ENCODE measurements around the gene ATP6V0C. TPM values are rescaled to one million over a fixed set of nuclear protein-coding genes. Genes with fewer than 3 reads are reported as not detected.

The ATP6V0C gene
- total RNA-seq, 2 experiments from 2014 or later, result 112 to 125 TPM

DNA sequence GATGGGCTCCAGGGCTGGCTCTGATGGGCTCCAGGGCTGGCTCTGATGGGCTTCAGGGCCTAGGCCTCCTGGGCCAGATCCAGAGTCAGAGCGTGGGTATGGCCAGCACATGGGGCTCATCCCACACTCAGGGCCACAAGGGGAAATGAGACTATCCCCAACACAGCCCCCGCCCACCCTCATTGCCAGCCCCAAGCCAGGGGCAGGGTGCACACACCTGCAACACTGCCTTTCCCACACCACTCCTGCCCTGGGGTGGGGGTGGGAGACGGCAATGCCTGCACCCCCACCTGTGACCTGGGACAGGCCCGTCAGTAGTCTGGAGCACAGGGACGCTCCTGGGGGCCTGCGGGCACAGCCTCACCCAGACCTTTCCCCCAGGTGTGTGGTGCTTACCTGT is 14.3 kb upstream of the ATP6V0C start:
- ChIA-PET CTCF (interaction anchor here (2.5 kb wide), 1 partner anchor 69 kb away, joined by 11 read pairs; the partner anchor contains the start of gene CCNF), POLR2A (no interaction called here)
- Mint-ChIP-seq H3K27me3 (no peaks in the 10 kb centered on the region), H3K4me1 (no peaks in the 10 kb centered on the region), H3K27ac (no peak overlapping the region), H3K36me3 (ENCODE audit: low read depth) (peaks cover 2% of the 10 kb centered on the region), H3K9me3 (no peaks in the 10 kb centered on the region), H3K4me3 (no peak overlapping the region)
- DNase-seq, result no peak

DNA sequence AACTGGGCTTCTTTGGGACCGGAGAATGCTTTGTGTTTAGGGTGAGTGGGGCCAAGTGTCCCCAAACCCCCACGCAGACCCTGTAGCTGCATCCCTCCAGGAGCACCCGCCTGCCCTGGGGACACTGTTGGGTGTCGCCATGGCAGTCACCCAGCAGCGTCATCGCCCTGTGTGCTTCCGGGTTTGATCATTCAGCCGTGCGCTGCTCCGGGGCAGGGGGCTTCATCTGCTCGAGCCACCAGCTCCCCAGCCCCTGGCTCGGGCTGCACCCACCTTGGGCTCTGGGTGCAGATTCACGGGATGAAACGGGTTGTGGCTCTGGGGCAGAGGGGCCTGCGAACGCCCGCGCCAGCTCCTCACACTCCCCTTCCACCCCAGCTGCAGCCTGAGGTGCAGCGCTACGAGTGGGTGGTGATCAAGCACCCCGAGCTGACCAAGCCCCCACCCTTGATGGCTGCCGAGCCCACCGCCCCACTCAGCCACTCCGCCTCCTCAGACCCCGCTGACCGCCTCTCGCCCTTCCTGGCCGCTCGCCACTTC is 13.8 kb upstream of the ATP6V0C start:
- no peaks in the 10 kb centered on the region for H3K9me3 Mint-ChIP-seq
- peaks cover 2% of the 10 kb centered on the region for H3K36me3 Mint-ChIP-seq (ENCODE audit: low read depth)
- no peak for DNase-seq
- ChIA-PET POLR2A (no interaction called here), CTCF (interaction anchor here (0.6 to 2.5 kb wide), 3 partner anchors 12 to 359 kb away, joined by 3 to 11 read pairs (median 3); partner anchors contain the start of gene CCNF)
- H3K4me3 Mint-ChIP-seq, result no peak overlapping the region
- no peaks in the 10 kb centered on the region for H3K4me1 Mint-ChIP-seq
- H3K27me3 Mint-ChIP-seq, result no peaks in the 10 kb centered on the region
- no peak overlapping the region for H3K27ac Mint-ChIP-seq

DNA sequence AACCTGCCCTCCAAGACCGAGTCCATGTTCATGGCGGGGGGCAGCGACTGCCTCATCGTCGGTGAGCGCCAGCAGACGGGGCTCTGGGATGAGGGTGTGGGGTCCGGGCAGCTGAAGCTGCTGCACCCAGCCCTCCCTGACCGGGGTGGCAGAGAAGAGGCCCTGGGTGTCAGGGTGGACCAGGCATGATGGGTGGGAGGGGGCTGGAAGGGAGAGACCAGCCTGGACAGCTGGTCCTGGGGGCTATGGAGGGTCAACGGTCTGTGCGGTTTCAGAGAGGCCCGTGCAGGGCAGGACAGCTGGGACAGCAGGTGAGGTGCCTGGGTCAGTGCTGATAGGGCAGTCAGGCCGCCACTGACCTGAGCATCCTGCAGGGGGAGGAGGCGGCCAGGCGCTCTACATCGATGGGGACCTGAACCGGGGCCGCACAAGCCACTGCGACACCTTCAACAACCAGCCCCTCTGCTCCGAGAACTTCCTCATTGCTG is 13.3 kb upstream of the ATP6V0C start:
- DNase-seq, result no peak
- H3K4me3 Mint-ChIP-seq, result no peak overlapping the region
- no peak overlapping the region for H3K27ac Mint-ChIP-seq
- peaks cover 2% of the 10 kb centered on the region for H3K36me3 Mint-ChIP-seq (ENCODE audit: low read depth)
- no peaks in the 10 kb centered on the region for H3K9me3 Mint-ChIP-seq
- ChIA-PET POLR2A (interaction anchor here (1.3 to 1.9 kb wide), 4 partner anchors 13 to 70 kb away, joined by 3 to 8 read pairs (median 6); partner anchors contain the start of genes AMDHD2 and TEDC2), CTCF (interaction anchor here (0.6 to 2.5 kb wide), 11 partner anchors 9 to 360 kb away, joined by 3 to 12 read pairs (median 4); partner anchors contain the start of genes CCNF, ECI1, TBC1D24 and TEDC2)
- H3K27me3 Mint-ChIP-seq, result no peaks in the 10 kb centered on the region
- H3K4me1 Mint-ChIP-seq, result no peaks in the 10 kb centered on the region

DNA sequence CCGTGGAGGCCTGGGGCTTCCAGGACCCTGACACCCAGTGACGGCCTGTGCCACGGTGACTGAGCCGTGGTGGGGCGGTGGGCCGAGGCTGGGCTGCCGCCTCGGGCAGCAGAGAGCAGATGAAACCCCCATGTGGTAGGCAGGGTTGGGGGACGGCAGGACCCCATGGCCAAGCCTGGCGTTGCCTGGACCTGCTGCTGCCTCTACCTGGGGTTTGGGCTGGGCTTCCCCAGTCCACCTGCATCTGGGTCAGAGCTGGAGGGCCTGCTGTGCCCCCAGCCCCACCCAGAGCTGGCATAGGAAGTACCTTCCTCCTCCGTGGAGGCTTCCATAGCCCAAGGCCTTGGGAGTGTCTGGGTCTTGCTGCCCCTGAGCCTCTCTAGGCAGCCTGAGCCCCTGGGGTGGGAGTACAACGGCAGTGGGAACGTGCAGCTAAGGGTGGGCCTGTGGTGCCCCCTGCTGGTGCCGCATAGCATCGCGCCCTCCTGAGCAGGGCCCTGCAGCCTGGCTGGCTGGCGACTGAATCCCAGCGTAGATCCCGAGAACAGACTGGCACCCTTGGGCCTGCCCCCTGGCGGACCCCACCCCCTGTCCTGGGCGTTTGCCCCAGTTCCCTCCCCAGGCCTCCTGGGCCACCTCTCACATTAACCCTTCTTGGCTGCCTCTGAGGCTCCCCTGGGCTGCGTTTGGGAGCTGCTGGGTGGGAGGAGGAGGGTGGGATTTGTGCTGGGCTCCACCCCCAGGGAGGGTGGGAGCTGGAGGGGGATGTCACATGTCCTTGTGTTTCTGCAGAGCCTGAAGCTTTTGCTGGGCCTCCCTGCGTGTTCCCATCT is 12.6 kb upstream of the ATP6V0C start:
- ChIA-PET CTCF (interaction anchor here (0.6 to 2.5 kb wide), 15 partner anchors 9 to 478 kb away, joined by 3 to 12 read pairs (median 3); partner anchors contain the start of genes AMDHD2, CCNF, ECI1 and MLST8), POLR2A (interaction anchor here (0.8 to 1.9 kb wide), 5 partner anchors 12 to 71 kb away, joined by 3 to 8 read pairs (median 5); partner anchors contain the start of genes AMDHD2 and TEDC2)
- DNase-seq, result peak; percentile 82
- Mint-ChIP-seq H3K4me1 (no peaks in the 10 kb centered on the region), H3K36me3 (ENCODE audit: low read depth) (peaks cover 2% of the 10 kb centered on the region), H3K9me3 (no peaks in the 10 kb centered on the region), H3K4me3 (no peak overlapping the region), H3K27ac (no peak overlapping the region), H3K27me3 (no peaks in the 10 kb centered on the region)

DNA sequence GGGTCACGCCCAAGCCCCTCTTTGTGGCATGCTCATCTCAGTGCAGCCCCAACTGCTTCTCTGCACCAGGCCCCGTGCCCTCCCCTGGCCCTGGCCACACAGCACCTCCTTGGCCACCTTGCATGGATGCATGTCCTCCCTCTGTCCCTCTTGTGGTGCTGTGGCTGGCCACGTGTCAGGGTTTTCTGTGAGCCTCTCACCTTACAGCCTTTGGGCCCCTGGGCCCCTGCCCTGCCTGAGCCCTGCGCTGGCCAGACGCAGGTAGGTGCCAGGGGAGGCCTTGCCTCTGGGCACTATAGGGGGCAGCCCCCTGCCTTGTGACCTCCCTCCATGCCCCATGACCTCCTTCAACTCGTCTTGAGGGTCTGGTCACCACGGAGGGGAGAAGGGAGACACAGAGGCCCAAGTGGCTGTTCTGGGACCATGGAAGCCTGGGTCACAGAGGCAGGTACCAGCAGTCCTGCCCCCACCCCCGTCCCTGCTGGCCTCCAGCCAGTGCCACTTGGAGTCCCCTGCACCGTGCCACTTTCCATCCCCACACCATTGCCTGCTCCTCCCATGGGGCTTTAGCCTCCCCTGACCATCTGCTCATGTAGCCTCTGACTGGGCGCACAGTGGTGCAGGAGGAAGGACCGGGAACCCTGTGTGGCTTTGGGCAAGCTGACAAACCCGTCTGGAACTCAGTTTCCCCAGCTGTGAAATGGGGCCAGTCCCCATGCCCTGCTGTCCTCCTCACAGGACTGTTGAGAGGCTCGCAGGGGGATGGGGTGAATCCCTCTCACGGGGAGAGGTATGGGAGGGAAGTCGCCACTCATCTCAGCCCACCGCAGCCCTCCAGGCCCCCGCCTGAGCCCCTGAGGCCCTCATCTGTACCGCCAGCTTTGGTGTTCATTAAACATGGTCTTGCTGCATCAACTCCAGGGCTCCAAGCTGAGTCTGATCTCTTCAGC is 11.5 kb upstream of the ATP6V0C start:
- Mint-ChIP-seq H3K9me3 (no peaks in the 10 kb centered on the region), H3K27ac (no peak overlapping the region), H3K36me3 (ENCODE audit: low read depth) (peaks cover 2% of the 10 kb centered on the region), H3K27me3 (no peaks in the 10 kb centered on the region), H3K4me1 (no peaks in the 10 kb centered on the region), H3K4me3 (no peak overlapping the region)
- CTCF ChIA-PET, result interaction anchor here (0.7 to 2.5 kb wide), 12 partner anchors 8 to 308 kb away, joined by 3 to 12 read pairs (median 4); partner anchors contain the start of genes AMDHD2, CCNF, MLST8 and TBC1D24
- no peak for DNase-seq
- POLR2A ChIA-PET, result interaction anchor here (0.8 to 1.9 kb wide), 5 partner anchors 11 to 72 kb away, joined by 3 to 8 read pairs (median 5); partner anchors contain the start of genes AMDHD2 and TEDC2

DNA sequence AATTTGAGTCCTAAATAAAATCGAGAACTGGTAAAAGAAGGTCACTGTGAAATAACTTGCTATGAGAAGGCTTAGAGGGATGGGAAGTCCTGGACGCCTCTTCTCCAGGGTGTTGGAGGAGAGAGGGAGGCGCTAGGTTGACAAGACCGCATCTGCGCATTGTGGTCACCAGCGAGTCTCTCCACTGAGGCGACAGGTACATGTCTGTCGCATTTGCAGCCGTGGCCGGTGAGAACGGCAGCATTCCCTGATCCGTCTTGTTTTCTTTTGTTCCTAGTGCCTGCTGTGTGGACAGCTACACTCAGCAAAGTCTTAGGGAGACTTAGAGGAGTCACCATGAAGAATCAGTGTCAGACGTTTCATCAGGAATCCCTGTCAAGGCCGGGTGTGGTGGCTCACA is 8.1 kb upstream of the ATP6V0C start:
- Mint-ChIP-seq H3K27me3 (no peaks in the 10 kb centered on the region), H3K4me3 (no peak overlapping the region), H3K9me3 (no peaks in the 10 kb centered on the region), H3K4me1 (no peaks in the 10 kb centered on the region), H3K27ac (no peak overlapping the region), H3K36me3 (ENCODE audit: low read depth) (no peaks in the 10 kb centered on the region)
- CTCF ChIA-PET, result no interaction called here
- no peak for DNase-seq
- POLR2A ChIA-PET, result no interaction called here

DNA sequence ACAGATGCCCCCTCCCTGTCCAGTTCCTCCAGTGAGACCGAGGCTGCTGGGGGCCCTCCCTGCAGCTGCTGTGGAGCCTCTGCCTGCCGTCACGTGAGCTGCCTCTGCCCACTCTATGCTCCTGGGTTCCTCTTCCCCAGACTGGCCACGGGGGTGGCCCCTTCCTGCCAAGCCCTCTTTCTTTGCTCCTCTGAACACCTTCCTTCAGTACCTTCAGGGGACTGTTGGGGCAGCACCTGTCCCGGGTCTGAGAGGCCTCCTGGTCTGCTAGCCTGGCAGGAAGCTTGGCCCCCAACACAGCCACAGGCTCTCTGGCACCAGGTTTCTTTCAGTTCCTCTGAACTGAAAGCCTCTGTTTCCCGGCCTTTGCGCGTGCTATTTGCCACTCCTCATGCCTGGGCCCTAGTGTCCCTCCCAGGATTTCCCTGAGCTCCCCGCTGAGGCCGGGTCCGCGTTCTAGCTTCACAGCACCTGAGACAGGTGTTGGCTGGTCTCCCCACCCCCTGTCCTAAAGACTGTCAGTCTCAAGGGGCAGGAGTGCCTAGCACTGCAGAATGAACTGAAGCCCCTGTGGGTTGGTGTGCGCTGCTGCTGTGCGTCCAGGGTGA is 6.6 kb upstream of the ATP6V0C start:
- H3K4me3 Mint-ChIP-seq, result no peak overlapping the region
- no peaks in the 10 kb centered on the region for H3K9me3 Mint-ChIP-seq
- H3K4me1 Mint-ChIP-seq, result peaks cover 2% of the 10 kb centered on the region
- ChIA-PET POLR2A (interaction anchor here (1.0 kb wide), 1 partner anchor 24 kb away, joined by 3 read pairs; the partner anchor contains the start of gene CEMP1), CTCF (no interaction called here)
- no peak overlapping the region for H3K27ac Mint-ChIP-seq
- H3K36me3 Mint-ChIP-seq (ENCODE audit: low read depth), result no peaks in the 10 kb centered on the region
- DNase-seq, result no peak
- no peaks in the 10 kb centered on the region for H3K27me3 Mint-ChIP-seq

DNA sequence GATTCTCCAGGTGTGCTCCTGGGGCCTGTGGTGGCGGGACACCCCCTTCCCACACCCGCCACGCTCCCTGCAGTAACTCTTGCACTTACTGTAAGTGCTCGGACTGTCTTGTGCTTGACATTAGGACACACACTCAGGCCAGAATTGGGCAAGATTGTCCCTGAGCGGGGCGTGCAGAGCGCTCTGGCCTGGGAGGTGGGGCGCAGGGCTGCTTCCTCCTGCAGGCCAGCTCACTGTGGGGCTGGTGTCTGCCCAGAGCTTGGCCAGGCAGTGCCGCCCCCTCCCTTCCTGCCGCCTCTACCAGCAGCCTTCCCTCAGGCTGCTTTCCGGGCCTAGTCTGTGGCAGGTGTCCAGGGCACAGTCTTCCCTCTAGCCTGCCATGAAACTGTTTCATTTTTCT is 6.1 kb upstream of the ATP6V0C start:
- H3K4me3 Mint-ChIP-seq, result no peak overlapping the region
- peaks cover 6% of the 10 kb centered on the region for H3K4me1 Mint-ChIP-seq
- ChIA-PET POLR2A (interaction anchor here (1.0 kb wide), 1 partner anchor 23 kb away, joined by 3 read pairs; the partner anchor contains the start of gene CEMP1), CTCF (no interaction called here)
- no peak overlapping the region for H3K27ac Mint-ChIP-seq
- no peaks in the 10 kb centered on the region for H3K27me3 Mint-ChIP-seq
- no peaks in the 10 kb centered on the region for H3K36me3 Mint-ChIP-seq (ENCODE audit: low read depth)
- no peaks in the 10 kb centered on the region for H3K9me3 Mint-ChIP-seq
- DNase-seq, result no peak

DNA sequence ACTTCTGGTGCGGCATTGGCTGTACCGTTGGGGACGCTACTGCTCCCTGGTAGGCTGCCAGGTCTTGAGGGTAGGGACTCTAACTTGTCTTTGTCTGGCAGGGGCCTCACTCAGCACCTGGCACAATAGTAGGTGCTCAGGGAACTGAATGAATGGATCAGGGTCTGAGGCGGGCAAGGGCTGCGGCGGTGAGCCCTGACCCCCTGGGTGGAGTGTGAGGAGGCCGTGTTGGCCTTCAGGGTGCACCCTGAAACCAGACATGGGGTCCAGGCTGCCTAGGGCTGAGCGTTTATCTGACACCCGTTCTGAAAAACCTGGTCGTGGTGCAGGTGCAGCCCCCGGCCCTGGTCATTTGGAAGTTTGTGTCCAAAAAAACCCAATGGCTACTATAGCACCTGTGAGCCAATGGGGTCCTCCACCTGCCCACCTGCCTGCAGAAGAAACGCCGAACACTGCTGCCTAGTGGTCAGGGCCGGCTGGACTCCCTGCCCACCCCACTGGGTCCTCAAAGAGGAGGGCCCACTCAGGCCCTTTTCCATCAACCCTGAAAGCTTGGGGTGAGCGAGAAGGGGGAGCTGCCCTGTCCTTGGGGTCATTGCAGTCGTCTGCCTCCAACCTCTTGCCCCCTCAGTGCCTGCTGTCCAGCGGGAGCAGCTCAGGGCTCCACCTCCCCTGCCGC is 4.9 kb upstream of the ATP6V0C start:
- H3K27me3 Mint-ChIP-seq, result no peaks in the 10 kb centered on the region
- no peak overlapping the region for H3K27ac Mint-ChIP-seq
- DNase-seq, result no peak
- no peaks in the 10 kb centered on the region for H3K9me3 Mint-ChIP-seq
- no peak overlapping the region for H3K4me3 Mint-ChIP-seq
- H3K36me3 Mint-ChIP-seq (ENCODE audit: low read depth), result no peaks in the 10 kb centered on the region
- peaks cover 14% of the 10 kb centered on the region for H3K4me1 Mint-ChIP-seq
- ChIA-PET CTCF (interaction anchor here (0.6 to 1.2 kb wide), 2 partner anchors 7 to 62 kb away, joined by 3 to 7 read pairs; no protein-coding TSS in a partner anchor), POLR2A (no interaction called here)

DNA sequence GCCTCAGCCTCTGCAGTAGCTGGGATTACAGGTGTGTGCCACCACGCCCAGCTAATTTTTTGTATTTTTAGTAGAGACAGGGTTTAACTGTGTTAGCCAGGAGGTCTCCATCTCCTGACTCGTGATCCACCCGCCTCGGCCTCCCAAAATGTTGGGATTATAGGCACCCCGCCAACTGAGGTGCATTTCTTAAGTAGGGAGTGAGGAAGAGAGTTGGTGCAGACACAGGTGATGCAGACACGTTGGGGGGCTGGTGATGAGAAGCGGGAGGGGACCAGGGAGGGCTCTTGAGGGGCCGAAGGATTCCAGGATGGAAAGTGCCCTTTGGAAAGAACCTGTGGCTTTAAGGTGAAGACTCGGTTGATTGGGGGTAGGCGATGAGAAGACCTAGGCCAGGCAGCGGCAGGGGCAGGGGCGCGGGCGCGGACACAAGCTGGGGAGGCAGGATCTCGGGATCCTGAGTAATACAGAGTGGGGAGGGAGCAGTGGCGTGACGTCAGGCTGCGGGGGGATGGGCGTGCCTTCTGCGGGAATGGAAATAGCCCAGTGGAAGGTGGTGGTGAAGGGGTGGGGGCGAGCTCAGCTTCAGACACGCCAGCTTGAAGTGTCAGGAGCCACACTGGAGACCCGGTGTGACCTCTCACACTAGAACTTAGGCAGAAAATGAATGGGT is 2.5 kb upstream of the ATP6V0C start:
- Mint-ChIP-seq H3K27ac (no peak overlapping the region), H3K4me3 (no peak overlapping the region), H3K9me3 (no peaks in the 10 kb centered on the region), H3K4me1 (peaks cover 32% of the 10 kb centered on the region), H3K36me3 (ENCODE audit: low read depth) (peaks cover 5% of the 10 kb centered on the region), H3K27me3 (no peaks in the 10 kb centered on the region)
- CTCF ChIA-PET, result interaction anchor here (0.5 kb wide), 1 partner anchor 22 kb away, joined by 3 read pairs; no protein-coding TSS in a partner anchor
- POLR2A ChIA-PET, result no interaction called here
- DNase-seq, result no peak
